Measurements from ENCODE around the gene LCT.
A peak's percentile ranks its signal among the peaks of the same experiment; 100 is the strongest.
"Not testable (repeated sequence)": the region's sequence is repeated elsewhere in the genome, so short reads cannot be mapped to it uniquely, and the experiment has no call there.

Gene LCT

DNA sequence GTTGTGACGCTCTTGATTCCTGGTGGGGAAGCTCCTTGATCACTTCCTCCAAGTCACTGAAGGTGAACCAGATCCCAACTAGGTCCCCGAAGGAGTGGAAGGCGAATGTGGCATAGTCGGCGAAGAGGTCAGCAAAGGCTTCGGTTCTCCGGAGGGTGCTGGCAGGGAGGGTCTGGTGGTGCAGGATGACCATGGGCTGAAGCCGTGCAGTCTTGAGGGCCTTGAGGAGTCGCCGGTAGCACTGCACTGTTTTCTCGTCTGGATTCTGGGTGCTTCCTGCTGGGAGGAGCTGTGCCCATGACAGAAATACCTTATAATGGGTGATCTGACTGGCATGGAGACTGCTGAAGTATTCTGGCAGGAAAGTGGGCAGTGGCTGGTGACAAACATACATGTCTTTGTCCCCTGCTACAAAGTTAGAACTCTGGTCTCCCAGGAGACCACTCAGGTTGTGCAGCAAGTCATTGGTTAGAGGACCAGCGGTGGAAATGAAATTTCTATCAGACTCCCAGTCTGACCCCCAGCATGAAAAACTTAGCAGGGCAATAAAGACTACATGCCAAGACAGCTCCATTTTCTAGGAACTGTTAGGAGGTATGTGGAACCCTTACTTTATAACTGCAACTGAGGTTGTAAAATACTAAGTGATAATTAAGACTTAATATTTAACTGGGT lies at the start of gene LCT:
LCT (minus strand) TSS at position 589 of the 675 bp plus-strand sequence; CDS start at position 574, 15 bp downstream.
- peaks cover 0 to 34% (median 21%) of the 10 kb centered on the region in 10 experiments; a peak in 17 of 20 replicates for H3K4me1 ChIP-seq
- H3K9ac ChIP-seq, result no peak within 1 kb of the TSS
- no peak for TF ChIP-seq Cebpa-rat (IDR thresholded peaks at IDR 0.05)
- H3K27me3 ChIP-seq, result no peaks in the 10 kb centered on the region
- no peak within 1 kb of the TSS for H3K4me3 ChIP-seq
- H3K4me2 ChIP-seq, result peak within 1 kb of the TSS in 9 of 11 experiments; percentile 8 to 49 (median 29); a peak in 13 of 22 replicates
- H3K27ac ChIP-seq, result peak within 1 kb of the TSS in 8 of 11 experiments; percentile 1 to 48 (median 36); a peak in 11 of 22 replicates
- H4K20me1 ChIP-seq, result no peaks in the 10 kb centered on the region
- H3K9me3 ChIP-seq (replicated peaks in 1 of 11), result no peaks in the 10 kb centered on the region
- H3K36me3 ChIP-seq, result peaks cover 13 to 35% (median 27%) of the 10 kb centered on the region in 11 experiments; a peak in 20 of 22 replicates

DNA sequence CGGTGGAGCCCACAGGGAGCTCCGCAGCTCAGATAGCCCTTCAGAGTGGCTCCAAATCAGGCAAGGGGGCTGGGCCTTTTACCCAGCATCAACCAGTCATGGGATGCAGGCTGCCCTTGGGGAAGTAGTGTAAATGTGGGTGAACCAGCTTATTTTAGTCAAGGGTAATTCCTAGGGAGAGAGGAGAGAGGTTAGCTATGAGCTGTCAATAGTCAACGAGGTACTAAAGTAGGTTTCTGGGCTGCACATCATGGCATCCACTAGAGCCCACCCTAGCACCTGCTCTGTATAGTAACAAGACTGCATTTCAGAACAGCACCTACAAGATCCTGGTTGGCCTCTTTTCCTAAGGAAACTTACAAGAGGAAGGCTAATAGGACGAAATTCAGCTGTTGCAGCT lies 48.7 kb upstream of the LCT start:
- no peak for TF ChIP-seq Cebpa-rat (IDR thresholded peaks at IDR 0.05)
- H3K9me3 ChIP-seq (replicated peaks in 1 of 11), result peaks cover 21 to 31% (median 24%) of the 10 kb centered on the region in 11 experiments
- H3K4me3 ChIP-seq, result no peak overlapping the region
- no peaks in the 10 kb centered on the region for H4K20me1 ChIP-seq
- peaks cover 5 to 16% (median 8%) of the 10 kb centered on the region in 10 experiments; a peak in 17 of 20 replicates for H3K4me1 ChIP-seq
- no peaks in the 10 kb centered on the region for H3K27me3 ChIP-seq
- no peak overlapping the region for H3K9ac ChIP-seq
- no peak overlapping the region for H3K27ac ChIP-seq
- H3K36me3 ChIP-seq, result no peaks in the 10 kb centered on the region; a peak in 1 of 22 replicates
- H3K4me2 ChIP-seq, result no peak overlapping the region

DNA sequence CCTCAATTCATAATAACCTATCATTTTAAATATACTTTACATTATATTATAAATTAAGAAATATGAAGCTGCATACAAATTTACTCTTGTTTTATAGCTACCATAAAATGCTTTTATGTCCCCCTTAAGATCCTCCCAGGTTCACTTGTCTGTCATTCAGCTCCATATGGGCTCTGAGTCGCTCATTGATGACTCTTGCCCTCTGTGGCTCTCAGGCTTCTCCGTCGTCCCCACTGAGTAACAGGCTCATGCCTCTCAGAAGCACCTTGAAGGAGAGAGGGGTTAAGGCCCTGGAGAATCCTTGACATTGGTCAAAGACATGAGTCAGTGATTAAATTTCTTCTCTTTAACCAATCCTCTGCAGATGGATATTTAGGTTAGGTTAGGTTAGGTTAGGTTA lies 45.4 kb upstream of the LCT start:
- Histone ChIP-seq H3K9me3 (replicated peaks in 1 of 11) (peaks cover under 1 to 6% (median 3%) of the 10 kb centered on the region in 11 experiments; a peak in 19 of 22 replicates), H3K27me3 (no peaks in the 10 kb centered on the region), H3K4me2 (no peak overlapping the region)

DNA sequence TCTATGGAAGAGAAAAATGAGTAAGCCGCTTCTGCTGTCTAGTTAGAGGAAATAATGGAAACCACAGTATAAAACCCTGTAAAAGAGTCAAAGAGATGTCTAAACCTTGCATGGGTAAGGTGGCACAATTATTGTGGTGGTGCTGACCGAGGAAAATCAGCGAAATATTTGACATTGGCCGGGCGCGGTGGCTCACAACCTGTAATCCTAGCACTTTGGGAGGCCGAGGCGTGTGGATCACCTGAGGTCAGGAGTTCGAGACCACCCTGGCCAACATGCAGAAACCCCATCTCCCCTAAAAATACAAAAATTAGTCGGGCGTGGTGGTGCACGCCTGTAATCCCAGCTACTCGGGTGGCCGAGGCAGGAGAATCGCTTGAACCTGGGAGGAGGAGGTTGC lies 39.8 kb upstream of the LCT start:
- H3K4me2 ChIP-seq, result peak overlapping the region; percentile 60 to 97 (median 85)
- H3K27ac ChIP-seq, result peak overlapping the region in 9 of 11 experiments; percentile 92 to 96 (median 95); a peak in 16 of 22 replicates
- peaks cover 17 to 34% (median 27%) of the 10 kb centered on the region in 10 experiments for H3K4me1 ChIP-seq
- peak overlapping the region; percentile 53 to 96 (median 95); a peak in 21 of 22 replicates for H3K9ac ChIP-seq
- H3K36me3 ChIP-seq, result peaks cover 5 to 35% (median 18%) of the 10 kb centered on the region in 11 experiments; a peak in 18 of 22 replicates
- H4K20me1 ChIP-seq, result peaks cover 0 to 30% (median 18%) of the 10 kb centered on the region in 11 experiments; a peak in 9 of 22 replicates
- H3K27me3 ChIP-seq; H3K9me3 ChIP-seq (replicated peaks in 1 of 11): not testable (repeated sequence)
- H3K4me3 ChIP-seq, result peak overlapping the region; percentile 81 to 95 (median 88)

More for the DNA sequence above, 45.4 kb upstream of the LCT start:
- TF ChIP-seq Cebpa-rat (IDR thresholded peaks at IDR 0.05), result no peak
- Histone ChIP-seq H3K9ac (no peak overlapping the region), H4K20me1 (no peaks in the 10 kb centered on the region), H3K27ac (no peak overlapping the region), H3K4me3 (no peak overlapping the region), H3K36me3 (no peaks in the 10 kb centered on the region), H3K4me1 (peaks cover 0 to 2% (median 0%) of the 10 kb centered on the region in 10 experiments; a peak in 1 of 20 replicates)

DNA sequence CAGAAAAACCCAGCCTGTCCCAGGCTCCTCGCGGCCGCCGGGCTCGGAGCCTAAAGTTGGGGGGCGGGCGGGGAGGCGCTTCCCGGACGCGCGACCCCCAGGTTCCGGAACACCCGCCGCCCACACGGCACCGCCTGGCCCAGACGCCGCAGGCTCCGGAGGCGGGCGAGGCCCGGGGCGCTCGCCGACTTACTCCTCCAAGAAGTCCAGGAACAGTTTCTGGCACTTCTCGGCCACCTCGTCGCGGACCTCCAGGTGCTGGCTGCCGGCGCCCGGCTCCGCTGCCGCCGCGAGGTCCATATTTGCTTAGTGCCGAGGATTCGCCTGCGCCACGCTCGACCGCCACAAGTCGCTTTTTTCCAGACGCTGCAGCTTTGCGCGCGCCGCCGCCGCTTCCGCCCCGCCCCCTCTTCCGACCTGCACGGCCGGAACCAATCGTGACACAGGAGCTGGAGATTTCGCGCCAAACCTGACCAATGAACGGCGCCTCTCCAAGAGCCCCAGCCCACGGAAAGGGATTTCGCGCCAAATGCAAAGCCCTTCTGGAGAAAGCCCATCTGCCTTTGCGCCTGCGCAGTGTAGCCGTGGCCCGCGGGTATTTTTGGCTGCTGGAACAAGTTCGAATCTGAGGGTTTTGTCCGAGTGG lies 39.2 kb upstream of the LCT start, which contains the start of gene MCM6:
MCM6 (minus strand) TSS at position 378 of the 646 bp plus-strand sequence; CDS start at position 300, 78 bp downstream.
- peak within 1 kb of the TSS; percentile 64 to 96 (median 95) for H3K27ac ChIP-seq
- H3K36me3 ChIP-seq, result peaks cover 7 to 40% (median 23%) of the 10 kb centered on the region in 11 experiments
- H3K4me2 ChIP-seq, result peak within 1 kb of the TSS; percentile 76 to 97 (median 89)
- H3K9me3 ChIP-seq (replicated peaks in 1 of 11), result no peaks in the 10 kb centered on the region
- H3K9ac ChIP-seq, result peak within 1 kb of the TSS; percentile 85 to 96 (median 95)
- peak within 1 kb of the TSS; percentile 81 to 95 (median 88) for H3K4me3 ChIP-seq
- no peak for TF ChIP-seq Cebpa-rat (IDR thresholded peaks at IDR 0.05)
- H3K27me3 ChIP-seq, result no peaks in the 10 kb centered on the region
- peaks cover 0 to 32% (median 18%) of the 10 kb centered on the region in 11 experiments; a peak in 9 of 22 replicates for H4K20me1 ChIP-seq
- peaks cover 17 to 34% (median 27%) of the 10 kb centered on the region in 10 experiments for H3K4me1 ChIP-seq

DNA sequence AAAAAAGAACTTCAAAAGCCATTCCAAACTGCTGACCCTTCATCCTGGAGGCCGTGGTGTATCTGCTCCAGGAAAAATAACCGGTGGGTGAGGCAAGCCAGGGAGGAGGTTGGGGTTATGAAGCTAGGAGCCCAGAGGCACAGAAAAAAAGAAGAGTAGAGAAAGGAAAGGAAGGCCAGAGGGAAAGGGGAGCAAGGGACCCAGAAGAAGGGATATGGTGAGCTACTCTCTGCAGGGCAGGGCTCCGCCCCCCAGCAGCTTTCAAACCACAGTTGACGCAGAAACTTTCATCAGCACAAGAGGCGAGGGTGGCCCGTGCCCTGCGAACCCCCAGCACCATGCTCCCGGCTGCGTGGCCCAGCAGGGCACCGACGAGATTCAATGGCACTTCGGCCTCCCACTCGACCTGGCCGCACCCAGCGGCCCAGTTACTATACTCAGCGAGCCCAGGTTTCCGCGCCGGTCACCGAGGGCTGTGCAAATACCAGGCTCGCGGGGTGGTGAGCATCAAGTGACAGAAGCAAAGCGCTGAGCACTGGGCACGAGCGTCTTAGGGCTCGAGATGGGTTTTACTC lies 38.6 kb upstream of the LCT start:
- peak overlapping the region; percentile 64 to 96 (median 95) for H3K27ac ChIP-seq
- peaks cover 17 to 34% (median 27%) of the 10 kb centered on the region in 10 experiments for H3K4me1 ChIP-seq
- H3K36me3 ChIP-seq, result peaks cover 13 to 47% (median 29%) of the 10 kb centered on the region in 11 experiments

DNA sequence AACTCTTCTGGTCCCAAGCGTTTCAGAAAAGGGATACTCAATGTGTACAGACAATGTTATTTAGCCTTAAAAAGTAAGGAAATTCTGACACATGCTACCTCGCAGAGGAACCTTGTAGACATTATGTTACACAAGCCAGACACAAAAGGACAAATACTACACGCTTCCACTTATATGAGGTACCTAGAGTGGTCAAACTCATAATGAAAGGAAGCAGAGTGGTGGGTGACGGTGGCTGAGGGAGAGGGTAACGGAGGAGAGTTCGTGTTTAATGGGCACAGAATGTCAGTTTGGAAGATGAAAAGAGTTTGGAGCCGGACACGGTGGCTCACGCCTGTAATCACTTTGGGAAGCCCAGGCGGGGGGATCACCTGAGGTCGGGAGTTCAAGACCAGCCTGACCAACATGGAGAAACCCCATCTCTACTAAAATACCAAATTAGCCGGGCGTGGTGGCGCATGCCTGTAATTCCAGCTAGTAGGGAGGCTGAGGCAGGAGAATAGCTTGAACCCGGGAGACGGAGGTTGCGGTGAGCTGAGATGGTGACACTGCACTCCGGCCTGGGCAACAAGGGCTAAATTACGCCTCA lies 37.9 kb upstream of the LCT start:
- peaks cover 18 to 54% (median 36%) of the 10 kb centered on the region in 11 experiments for H3K36me3 ChIP-seq
- peak overlapping the region; percentile 69 to 97 (median 89) for H3K4me2 ChIP-seq
- TF ChIP-seq Cebpa-rat (IDR thresholded peaks at IDR 0.05), result no peak
- H3K4me3 ChIP-seq, result peak overlapping the region in 9 of 10 experiments; percentile 81 to 95 (median 88); a peak in 19 of 20 replicates
- H3K9ac ChIP-seq, result peak overlapping the region in 10 of 11 experiments; percentile 85 to 96 (median 95); a peak in 17 of 22 replicates
- H3K27me3 ChIP-seq, result no peaks in the 10 kb centered on the region
- peak overlapping the region in 7 of 11 experiments; percentile 92 to 96 (median 95); a peak in 7 of 22 replicates for H3K27ac ChIP-seq
- H3K4me1 ChIP-seq, result peaks cover 17 to 34% (median 27%) of the 10 kb centered on the region in 10 experiments
- H4K20me1 ChIP-seq, result peaks cover 0 to 44% (median 18%) of the 10 kb centered on the region in 11 experiments; a peak in 10 of 22 replicates
- H3K9me3 ChIP-seq (replicated peaks in 1 of 11), result no peaks in the 10 kb centered on the region

More for the DNA sequence above, 38.6 kb upstream of the LCT start:
- no peak for TF ChIP-seq Cebpa-rat (IDR thresholded peaks at IDR 0.05)
- Histone ChIP-seq H3K4me2 (peak overlapping the region; percentile 69 to 97 (median 89)), H3K27me3 (no peaks in the 10 kb centered on the region), H3K9ac (peak overlapping the region; percentile 85 to 96 (median 95)), H3K4me3 (peak overlapping the region; percentile 81 to 95 (median 88)), H3K9me3 (replicated peaks in 1 of 11) (no peaks in the 10 kb centered on the region), H4K20me1 (peaks cover 0 to 38% (median 18%) of the 10 kb centered on the region in 11 experiments; a peak in 10 of 22 replicates)

DNA sequence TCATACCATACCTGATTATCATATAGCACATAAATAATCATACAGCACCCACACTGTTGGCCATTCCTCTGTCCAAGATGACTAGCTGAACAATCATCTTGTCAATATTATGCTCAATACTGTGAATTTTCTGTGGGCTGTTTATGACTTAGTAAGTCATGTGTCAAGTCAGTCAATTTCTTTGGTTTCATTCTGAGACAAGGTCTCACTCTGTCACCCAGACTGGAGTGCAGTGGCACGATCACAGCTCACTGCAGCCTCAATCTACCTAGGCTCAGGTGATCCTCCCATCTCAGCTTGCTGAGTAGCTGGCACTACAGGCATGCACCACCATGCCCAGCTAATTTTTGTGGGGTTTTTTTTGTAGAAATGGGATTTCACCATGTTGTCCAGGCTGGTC lies 33.6 kb upstream of the LCT start:
- H3K36me3 ChIP-seq, result peaks cover 53 to 97% (median 79%) of the 10 kb centered on the region in 11 experiments
- H3K9me3 ChIP-seq (replicated peaks in 1 of 11), result no peaks in the 10 kb centered on the region
- H4K20me1 ChIP-seq, result peaks cover 0 to 56% (median 18%) of the 10 kb centered on the region in 11 experiments; a peak in 11 of 22 replicates
- H3K4me2 ChIP-seq, result no peak overlapping the region
- H3K9ac ChIP-seq, result no peak overlapping the region
- H3K4me3 ChIP-seq, result no peak overlapping the region
- H3K4me1 ChIP-seq, result peaks cover 11 to 24% (median 20%) of the 10 kb centered on the region in 10 experiments
- no peak for TF ChIP-seq Cebpa-rat (IDR thresholded peaks at IDR 0.05)
- no peak overlapping the region for H3K27ac ChIP-seq
- no peaks in the 10 kb centered on the region for H3K27me3 ChIP-seq

All from BLaER1 treated with 17β-estradiol and CSF1 and Interleukin-3, amounts not matched to agents 10 nM and 100 nM (cell line).